Right forelimb (tissue), 1 donor: ENCODE data around the gene HPSE.
"Not testable (repeated sequence)": the region's sequence is repeated elsewhere in the genome, so short reads cannot be mapped to it uniquely, and the experiment has no call there.

Source experiments
- DNase-seq: peaks from one replicate; pipeline ENCODE4 v3.0.0-alpha.2; 2018

Gene HPSE

GRCh38 chr4:83329521-83330110 lies 5.0 kb downstream of the HPSE start:
- DNase-seq, result no peak

- no peak for DNase-seq
These were observed 6.0 kb downstream of the HPSE start for GRCh38 chr4:83328521-83329187.

GRCh38 chr4:83326546-83326945 lies 8.1 kb downstream of the HPSE start:
- no peak for DNase-seq

GRCh38 chr4:83325306-83325705 lies 9.3 kb downstream of the HPSE start:
- DNase-seq, result not testable (repeated sequence)

GRCh38 chr4:83323136-83323535 lies 11.5 kb downstream of the HPSE start:
- no peak for DNase-seq

GRCh38 chr4:83320548-83320947 lies 14.1 kb downstream of the HPSE start:
- DNase-seq, result no peak

GRCh38 chr4:83318666-83319065 lies 16.0 kb downstream of the HPSE start:
- DNase-seq, result no peak

GRCh38 chr4:83317671-83318070 lies 17.0 kb downstream of the HPSE start:
- DNase-seq, result no peak

GRCh38 chr4:83316459-83317165 lies 18.0 kb downstream of the HPSE start:
- DNase-seq, result no peak

GRCh38 chr4:83315341-83315870 lies 19.2 kb downstream of the HPSE start:
- no peak for DNase-seq

- DNase-seq, result no peak
These were observed 26.0 kb downstream of the HPSE start for GRCh38 chr4:83308672-83309071.

- DNase-seq, result no peak
These were observed 26.7 kb downstream of the HPSE start for GRCh38 chr4:83307920-83308319.

GRCh38 chr4:83305187-83305586 lies 29.5 kb downstream of the HPSE start:
- DNase-seq, result no peak

GRCh38 chr4:83297548-83298260 lies 36.9 kb downstream of the HPSE start:
- no peak for DNase-seq

GRCh38 chr4:83293305-83294046 lies 41.2 kb downstream of the HPSE start:
- no peak for DNase-seq

- DNase-seq, result not testable (repeated sequence)
These were observed 44.4 kb downstream of the HPSE start for GRCh38 chr4:83290059-83290774.

GRCh38 chr4:83288381-83288780 lies 46.3 kb downstream of the HPSE start:
- not testable (repeated sequence) for DNase-seq

GRCh38 chr4:83285055-83285407 lies 49.6 kb downstream of the HPSE start:
- no peak for DNase-seq

GRCh38 chr4:83284193-83285054 lies 50.2 kb downstream of the HPSE start, which contains the start of gene COQ2:
TSS of gene COQ2 (minus strand) at chr4:83284798. CDS start at chr4:83284764, 34 bp downstream.
- peak; percentile 97 for DNase-seq

- DNase-seq, result no peak
These were observed 51.5 kb downstream of the HPSE start for GRCh38 chr4:83283181-83283580.

- peak; percentile 48 for DNase-seq
These were observed 52.6 kb downstream of the HPSE start for GRCh38 chr4:83282049-83282535.
